ENCODE results near the gene ARHGAP45. TPM values are rescaled to one million over a fixed set of nuclear protein-coding genes. Genes with fewer than 3 reads are reported as not detected.

The ARHGAP45 gene
- total and polyA plus RNA-seq, 2 of the 8 experiments (the other 6 are each of a cell fraction or from before 2014, with no cell fraction given): 31.4 to 41.8 TPM

DNA sequence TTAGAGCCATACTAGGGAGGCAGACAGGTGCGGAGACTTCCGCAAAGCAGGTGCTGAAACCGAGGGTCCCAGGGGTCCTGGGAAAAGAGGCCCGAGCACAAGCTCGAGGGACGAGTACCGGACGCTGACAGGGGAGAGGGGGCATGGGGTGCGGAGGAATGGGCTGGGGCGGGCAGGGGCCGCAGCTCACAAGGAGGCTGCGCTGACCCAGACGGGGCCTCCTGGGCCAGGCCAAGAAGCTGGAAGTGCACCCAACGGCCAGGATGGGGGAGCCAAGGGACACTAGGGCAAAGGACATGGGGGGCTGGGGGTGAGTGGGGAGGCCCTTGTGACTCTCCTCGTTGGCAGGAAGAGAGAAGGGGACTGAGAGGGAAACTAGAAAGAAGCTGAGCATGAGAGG, 26.4 kb downstream of the ARHGAP45 start (continued):
- no peak for TF ChIP-seq GTF2F1 (IDR thresholded peaks at IDR 0.05; ENCODE audit: borderline replicate concordance, low read depth, low read length)
- TF ChIP-seq TEAD4 (IDR thresholded peaks at IDR 0.05; ENCODE audit: low read depth, low read length): no peak
- TF ChIP-seq NRF1 (IDR thresholded peaks at IDR 0.05; ENCODE audit: low read depth, low read length): no peak
- TF ChIP-seq CHD2 (IDR thresholded peaks at IDR 0.05; ENCODE audit: low read length): no peak
- TF ChIP-seq RNF2 (IDR thresholded peaks at IDR 0.05; ENCODE audit: borderline replicate concordance, low read depth, low read length, missing control alignments, poor library complexity, severe bottlenecking): no peak
